Measurements from ENCODE around the gene OR3A1.
"Not testable (repeated sequence)": the region's sequence is repeated elsewhere in the genome, so short reads cannot be mapped to it uniquely, and the experiment has no call there.

The OR3A1 gene

GRCh38 chr17:3260600-3260999, 37.6 kb downstream of the OR3A1 start:
- no peak overlapping the region for H3K4me3 ChIP-seq (ENCODE audit: low read length in 2 of 2)
- no peaks in the 10 kb centered on the region for H3K27me3 ChIP-seq (ENCODE audit: control insufficient read depth in 1 of 2, insufficient read depth in 2 of 2, low read length in 2 of 2)
- H3K4me1 ChIP-seq (ENCODE audit: control insufficient read depth, insufficient read depth, low read length): no peaks in the 10 kb centered on the region
- H3K27ac ChIP-seq (ENCODE audit: low read length): no peak overlapping the region
- peaks cover 2 to 6% of the 10 kb centered on the region in 2 donors for H3K9me3 ChIP-seq (ENCODE audit: control insufficient read depth in 2 of 2, low read length in 2 of 2)
- H3K9ac ChIP-seq (ENCODE audit: low read length in 2 of 2): no peak overlapping the region
- no peaks in the 10 kb centered on the region for H3K36me3 ChIP-seq (ENCODE audit: control insufficient read depth in 2 of 2, insufficient read depth in 2 of 2, low read length in 2 of 2)

GRCh38 chr17:3260163-3260562, 38.0 kb downstream of the OR3A1 start:
- no peak overlapping the region for H3K4me3 ChIP-seq (ENCODE audit: low read length in 2 of 2)
- no peaks in the 10 kb centered on the region for H3K36me3 ChIP-seq (ENCODE audit: control insufficient read depth in 2 of 2, insufficient read depth in 2 of 2, low read length in 2 of 2)
- H3K4me1 ChIP-seq (ENCODE audit: control insufficient read depth, insufficient read depth, low read length): no peaks in the 10 kb centered on the region
- no peak overlapping the region for H3K27ac ChIP-seq (ENCODE audit: low read length)
- no peaks in the 10 kb centered on the region for H3K27me3 ChIP-seq (ENCODE audit: control insufficient read depth in 1 of 2, insufficient read depth in 2 of 2, low read length in 2 of 2)
- H3K9me3 ChIP-seq (ENCODE audit: control insufficient read depth in 2 of 2, low read length in 2 of 2): peaks cover 2 to 6% of the 10 kb centered on the region in 2 donors
- H3K9ac ChIP-seq (ENCODE audit: low read length in 2 of 2): no peak overlapping the region

GRCh38 chr17:3256575-3256974, 41.6 kb downstream of the OR3A1 start:
- Histone ChIP-seq H3K4me3 (ENCODE audit: low read length in 2 of 2) (no peak overlapping the region), H3K27me3 (ENCODE audit: control insufficient read depth in 1 of 2, insufficient read depth in 2 of 2, low read length in 2 of 2) (no peaks in the 10 kb centered on the region), H3K9me3 (ENCODE audit: control insufficient read depth in 2 of 2, low read length in 2 of 2) (peaks cover 2 to 6% of the 10 kb centered on the region in 2 donors), H3K36me3 (ENCODE audit: control insufficient read depth in 2 of 2, insufficient read depth in 2 of 2, low read length in 2 of 2) (no peaks in the 10 kb centered on the region), H3K9ac (ENCODE audit: low read length in 2 of 2) (no peak overlapping the region), H3K4me1 (ENCODE audit: control insufficient read depth, insufficient read depth, low read length) (no peaks in the 10 kb centered on the region), H3K27ac (ENCODE audit: low read length) (no peak overlapping the region)

GRCh38 chr17:3249013-3249412, 49.1 kb downstream of the OR3A1 start:
- H3K36me3 ChIP-seq (ENCODE audit: control insufficient read depth in 2 of 2, insufficient read depth in 2 of 2, low read length in 2 of 2): not testable (repeated sequence)

GRCh38 chr17:3244841-3245240, 53.3 kb downstream of the OR3A1 start:
- not testable (repeated sequence) for H3K36me3 ChIP-seq (ENCODE audit: control insufficient read depth in 2 of 2, insufficient read depth in 2 of 2, low read length in 2 of 2); H3K9ac ChIP-seq (ENCODE audit: low read length in 2 of 2); H3K4me3 ChIP-seq (ENCODE audit: low read length in 2 of 2); H3K27me3 ChIP-seq (ENCODE audit: control insufficient read depth in 1 of 2, insufficient read depth in 2 of 2, low read length in 2 of 2); H3K9me3 ChIP-seq (ENCODE audit: control insufficient read depth in 2 of 2, low read length in 2 of 2); H3K27ac ChIP-seq (ENCODE audit: low read length); H3K4me1 ChIP-seq (ENCODE audit: control insufficient read depth, insufficient read depth, low read length)

More at GRCh38 chr17:3249013-3249412, 49.1 kb downstream of the OR3A1 start:
- not testable (repeated sequence) for H3K4me1 ChIP-seq (ENCODE audit: control insufficient read depth, insufficient read depth, low read length); H3K4me3 ChIP-seq (ENCODE audit: low read length in 2 of 2); H3K27ac ChIP-seq (ENCODE audit: low read length); H3K9me3 ChIP-seq (ENCODE audit: control insufficient read depth in 2 of 2, low read length in 2 of 2); H3K9ac ChIP-seq (ENCODE audit: low read length in 2 of 2); H3K27me3 ChIP-seq (ENCODE audit: control insufficient read depth in 1 of 2, insufficient read depth in 2 of 2, low read length in 2 of 2)

GRCh38 chr17:3241044-3241443, 57.1 kb downstream of the OR3A1 start:
- not testable (repeated sequence) for H3K9ac ChIP-seq (ENCODE audit: low read length in 2 of 2)

More at GRCh38 chr17:3241044-3241443, 57.1 kb downstream of the OR3A1 start:
- not testable (repeated sequence) for H3K9me3 ChIP-seq (ENCODE audit: control insufficient read depth in 2 of 2, low read length in 2 of 2); H3K4me1 ChIP-seq (ENCODE audit: control insufficient read depth, insufficient read depth, low read length); H3K4me3 ChIP-seq (ENCODE audit: low read length in 2 of 2); H3K27ac ChIP-seq (ENCODE audit: low read length); H3K36me3 ChIP-seq (ENCODE audit: control insufficient read depth in 2 of 2, insufficient read depth in 2 of 2, low read length in 2 of 2); H3K27me3 ChIP-seq (ENCODE audit: control insufficient read depth in 1 of 2, insufficient read depth in 2 of 2, low read length in 2 of 2)

Data from stomach smooth muscle (tissue), 2 donors.